GM12878 (cell line): ENCODE results near the gene SSH2. TPM values are rescaled to one million over a fixed set of nuclear protein-coding genes. Genes with fewer than 3 reads are reported as not detected.

Source experiments
- ATAC-seq: fragments of 200-7000 bp; cut with Tn5 transposase; 3 replicates; pipeline ENCODE4 v1.9.1; 2020; ENCODE audit warnings: mild to moderate bottlenecking, moderate library complexity
- BruUV-seq: library from RNA; stranded (reverse); fragments of 400-500 nt; replicated peaks from 2 replicates; lab custom pipeline; 2021; lab: Mats Ljungman, UMichigan
- CTCF ChIA-PET: fragments of 300-600 bp; sonication (Branson Sonifier 250); formaldehyde crosslinking; extraction: SDS; loops from one replicate; lab custom pipeline; 2021; ENCODE audit warnings: inconsistent platforms; lab: Yijun Ruan, JAX
- POLR2A ChIA-PET: fragments of 350-600 bp; formaldehyde crosslinking; extraction: SDS; loops from one replicate; lab custom pipeline; 2021; ENCODE audit warnings: inconsistent platforms; lab: Charles Lee
- RAD21 ChIA-PET: fragments of 300-600 bp; sonication (Branson Sonifier 250); formaldehyde crosslinking; loops from one replicate; lab custom pipeline; 2023; ENCODE audit warnings: antibody characterized with exemption; ENCODE audit not compliant: unreplicated experiment; lab: Charles Lee
- SMC1A ChIA-PET: fragments of 300-600 bp; sonication (Branson Sonifier 250); formaldehyde crosslinking; loops from one replicate; lab custom pipeline; 2023; ENCODE audit not compliant: unreplicated experiment, uncharacterized antibody; lab: Charles Lee
- DNase-seq: peaks from one replicate; pipeline ENCODE4 v3.0.0-alpha.2; 2011; ENCODE audit warnings: low read depth, low spot score
- FAIRE-seq: peaks from 3 replicates; lab custom pipeline; 2011; peaks lifted over from hg19 to GRCh38; lab: Jason Lieb, UNC
- H2AFZ ChIP-seq: 2 replicates; pipeline ENCODE4 v1.6.0; 2011; ENCODE audit warnings: low read depth, low read length, control low read depth; ENCODE audit not compliant: control insufficient read depth
- H3K27ac ChIP-seq: 2 replicates; pipeline ENCODE4 v1.5.1; 2011; ENCODE audit warnings: control low read depth; ENCODE audit not compliant: control insufficient read depth, insufficient read depth
- H3K27me3 ChIP-seq, 2 experiments: replicated peaks in 1 of 2; 2 replicates each; pipeline versions ENCODE4 v1.6.0 to v1.6.1; 2011; ENCODE audit warnings: low read length in 1 of 2; ENCODE audit not compliant: control insufficient read depth in 2 of 2, insufficient read depth in 2 of 2
- H3K36me3 ChIP-seq, 2 experiments: 2 replicates each; pipeline ENCODE4 v1.5.1; 2011; ENCODE audit warnings: low read length in 1 of 2; ENCODE audit not compliant: control insufficient read depth in 2 of 2, insufficient read depth in 2 of 2
- H3K4me1 ChIP-seq: 2 replicates; pipeline ENCODE4 v1.6.1; 2011; ENCODE audit warnings: mild to moderate bottlenecking, low read length, moderate library complexity, mixed read lengths; ENCODE audit not compliant: control insufficient read depth, insufficient read depth
- H3K4me2 ChIP-seq: 2 replicates; pipeline ENCODE4 v1.6.0; 2011; ENCODE audit warnings: control low read depth; ENCODE audit not compliant: control insufficient read depth, insufficient read depth
- H3K4me3 ChIP-seq: fragments of 200-600 bp; sonication (generic); 2 replicates; pipeline ENCODE4 v1.5.1; 2016
- H3K79me2 ChIP-seq: 2 replicates; pipeline ENCODE4 v1.6.0; 2011; ENCODE audit warnings: low read length; ENCODE audit not compliant: control insufficient read depth, insufficient read depth
- H3K9ac ChIP-seq: 2 replicates; pipeline ENCODE4 v1.8.0; 2011; ENCODE audit warnings: low read length, control low read depth, mixed read lengths; ENCODE audit not compliant: control insufficient read depth, insufficient read depth
- H3K9me3 ChIP-seq: replicated peaks from 3 replicates; pipeline ENCODE4 v1.5.1; 2011; ENCODE audit warnings: mild to moderate bottlenecking, low read length; ENCODE audit not compliant: control insufficient read depth, insufficient read depth
- H4K20me1 ChIP-seq: 2 replicates; pipeline ENCODE4 v1.6.0; 2011; ENCODE audit not compliant: control insufficient read depth, insufficient read depth
- GATAD2B ChIP-seq: fragments of 450-650 bp; conservative IDR thresholded peaks from 2 replicates; pipeline ENCODE4 v1.6.1; 2017; ENCODE audit warnings: low read depth, mild to moderate bottlenecking, moderate library complexity
- NR2F1 ChIP-seq: fragments of 450-650 bp; conservative IDR thresholded peaks from 2 replicates; pipeline ENCODE4 v1.6.1; 2017; ENCODE audit warnings: mild to moderate bottlenecking
- REST ChIP-seq: IDR thresholded peaks from 2 replicates; pipeline ENCODE4 v1.6.1; 2012; ENCODE audit warnings: mild to moderate bottlenecking, low read depth, low read length
- RUNX3 ChIP-seq: IDR thresholded peaks from 2 replicates; pipeline ENCODE4 v1.6.1; 2012; ENCODE audit warnings: low read length, inconsistent platforms
- SIX5 ChIP-seq: IDR thresholded peaks from 2 replicates; pipeline ENCODE4 v1.6.1; 2011; ENCODE audit warnings: mild to moderate bottlenecking, low read depth, low read length, moderate library complexity; ENCODE audit not compliant: severe bottlenecking
- SUPT20H ChIP-seq: IDR thresholded peaks from 2 replicates; pipeline ENCODE4 v1.6.1; 2011; ENCODE audit warnings: low read depth, mild to moderate bottlenecking, low read length, moderate library complexity, borderline replicate concordance; ENCODE audit not compliant: control insufficient read depth
- TCF7 ChIP-seq: IDR thresholded peaks from 2 replicates; pipeline ENCODE4 v1.6.1; 2014; ENCODE audit warnings: antibody characterized with exemption, borderline replicate concordance
- ZBED1 ChIP-seq: IDR thresholded peaks from 2 replicates; pipeline ENCODE4 v1.6.1; 2016; ENCODE audit warnings: borderline replicate concordance
- ZBTB11 ChIP-seq: fragments of 450-650 bp; formaldehyde crosslinking; IDR thresholded peaks from 2 replicates; pipeline ENCODE4 v1.5.0; 2022; ENCODE audit warnings: mild to moderate bottlenecking, missing genetic modification characterization
- ZBTB4 ChIP-seq: fragments of 450-650 bp; formaldehyde crosslinking; IDR thresholded peaks from 2 replicates; pipeline ENCODE4 v1.4.0; 2022; ENCODE audit warnings: mild to moderate bottlenecking, moderate library complexity
- WGBS: methylation state at CpG from one replicate; pipeline ENCODE4 v1.1.6; 2016; ENCODE audit warnings: low lambda C conversion rate; ENCODE audit not compliant: insufficient replicate concordance, insufficient coverage; ENCODE audit errors: missing lambda C conversion rate; 5-methylcytosine and 5-hydroxymethylcytosine counted together
- in situ Hi-C: fragments of 300-500 bp; cut with MboI; formaldehyde crosslinking; loops from 9 replicates; pipeline ENCODE4 v1.14.3; 2018; ENCODE audit warnings: mixed read lengths
- intact Hi-C: fragments of 100-400 bp; cut with micrococcal nuclease; formaldehyde crosslinking; loops from one replicate; pipeline ENCODE4 v1.14.2; 2022; ENCODE audit not compliant: unreplicated experiment
- polyA plus RNA-seq, 11 experiments: library from polyadenylated mRNA; depleted of rRNA in 4 of 11; unstranded in 6 of 11; stranded (reverse) in 5 of 11; fragments of >200 nt; fragmentation: Nextera tagmentation in 4 of 11; fragmentation: Illumina TruSeq in 1 of 11; extraction: Ambion mirVana in 4 of 11; extraction: Trizol in 1 of 11; gene quantifications; 1 replicate in 1 of 11; 2 replicates in 10 of 11; pipeline versions ENCODE4 v1.2.1 to v1.2.3, GENCODE V29; 2011 to 2016; ENCODE audit warnings: inconsistent platforms in 2 of 11, missing spikeins in 2 of 11, low read depth in 1 of 11
- total RNA-seq, 4 experiments: library from RNA; depleted of rRNA in 3 of 4; stranded (reverse); fragments of >200 nt in 3 of 4; fragmentation: Illumina TruSeq in 1 of 4; extraction: Trizol in 1 of 4; gene quantifications; 2 replicates each; pipeline versions ENCODE4 v1.2.1 to v1.2.3, GENCODE V29; 2013 to 2021

The SSH2 gene
- total and polyA plus RNA-seq, 10 of the 15 experiments (the other 5 are each of a cell fraction or from before 2014, with no cell fraction given) = 9.3 to 65.9 (median 34.0) TPM

GRCh38 chr17:29821897-29822296 is 108.1 kb downstream of the SSH2 start:
- H3K9ac ChIP-seq = no peak overlapping the region
- in situ Hi-C loops (loop anchor here (25.0 kb wide), 1 partner anchor 265 kb away; no protein-coding TSS in a partner anchor), intact Hi-C loops (no loop called here)
- no peak overlapping the region for H3K4me2 ChIP-seq
- H3K4me3 ChIP-seq = no peak overlapping the region
- FAIRE-seq (no peak), DNase-seq (no peak)
- H3K79me2 ChIP-seq = no peaks in the 10 kb centered on the region
- no peaks in the 10 kb centered on the region for H3K4me1 ChIP-seq
- H3K9me3 ChIP-seq = no peaks in the 10 kb centered on the region
- WGBS = 100% methylated on average over 1 of the region's 1 CpG
- CTCF ChIA-PET = interaction anchor here (1.3 to 3.8 kb wide), 2 partner anchors 12 to 17 kb away, joined by 3 to 32 read pairs; no protein-coding TSS in a partner anchor
- no peak overlapping the region for H3K27ac ChIP-seq
- SMC1A ChIA-PET = interaction anchor here (1.1 to 1.9 kb wide), 3 partner anchors 9 to 111 kb away, joined by 3 to 8 read pairs (median 4); no protein-coding TSS in a partner anchor
- no peak overlapping the region for H2AFZ ChIP-seq
- no peaks in the 10 kb centered on the region for H3K27me3 ChIP-seq
- POLR2A ChIA-PET = no interaction called here
- H3K36me3 ChIP-seq = no peaks in the 10 kb centered on the region
- RAD21 ChIA-PET = interaction anchor here (3.9 kb wide), 1 partner anchor 109 kb away, joined by 16 read pairs; no protein-coding TSS in a partner anchor
- TF ChIP-seq SUPT20H (no peak), ZBTB11 (CRISPR knock-in tag) (no peak), NR2F1 (no peak), ZBED1 (no peak), GATAD2B (no peak), SIX5 (no peak), ZBTB4 (CRISPR knock-in tag) (no peak), REST (no peak), TCF7 (no peak), RUNX3 (no peak)
- TF ChIP-seq, all 136 proteins: peak for 0
- no TSS peak for BruUV-seq
- no peak for ATAC-seq
- H4K20me1 ChIP-seq = no peaks in the 10 kb centered on the region
